MM.1S (cell line): ENCODE results near the gene CDH22.
A peak's percentile ranks its signal among the peaks of the same experiment; 100 is the strongest.

Source experiments
- DNase-seq: peaks from one replicate; pipeline ENCODE4 v3.0.0-alpha.2; 2015
- H2AFZ ChIP-seq: fragments of 300-600 bp; sonication (generic); 2 replicates; pipeline ENCODE4 v1.6.0; 2016; ENCODE audit warnings: antibody characterized with exemption, low read length
- H3F3A ChIP-seq: fragments of 300-600 bp; sonication (generic); 2 replicates; pipeline ENCODE4 v1.6.1; 2016; ENCODE audit warnings: mild to moderate bottlenecking, antibody characterized with exemption, low read length, moderate library complexity, mixed read lengths; ENCODE audit not compliant: insufficient read depth
- H3K27ac ChIP-seq: fragments of 300-600 bp; sonication (generic); 2 replicates; pipeline ENCODE4 v1.5.1; 2016; ENCODE audit warnings: mild to moderate bottlenecking, low read length
- H3K27me3 ChIP-seq: fragments of 300-600 bp; sonication (generic); replicated peaks from 2 replicates; pipeline ENCODE4 v1.6.0; 2016; ENCODE audit warnings: low read length; ENCODE audit not compliant: insufficient read depth
- H3K36me3 ChIP-seq: fragments of 300-600 bp; sonication (generic); replicated peaks from 2 replicates; pipeline ENCODE4 v1.6.1; 2016; ENCODE audit warnings: mild to moderate bottlenecking, low read length, mixed read lengths; ENCODE audit not compliant: insufficient read depth
- H3K4me1 ChIP-seq: fragments of 300-600 bp; sonication (generic); 2 replicates; pipeline ENCODE4 v1.6.1; 2016; ENCODE audit warnings: low read length, mixed read lengths
- H3K4me2 ChIP-seq: fragments of 300-600 bp; sonication (generic); 2 replicates; pipeline ENCODE4 v1.6.0; 2016; ENCODE audit warnings: low read depth, low read length
- H3K4me3 ChIP-seq: fragments of 300-600 bp; sonication (generic); 2 replicates; pipeline ENCODE4 v1.5.1; 2016; ENCODE audit warnings: low read length, mixed read lengths
- H3K79me2 ChIP-seq: fragments of 300-600 bp; sonication (generic); 2 replicates; pipeline ENCODE4 v1.6.1; 2016; ENCODE audit warnings: mixed run types, low read length, mixed read lengths
- H3K9ac ChIP-seq: fragments of 300-600 bp; sonication (generic); 2 replicates; pipeline ENCODE4 v1.6.1; 2016; ENCODE audit warnings: low read length, mixed read lengths
- H3K9me2 ChIP-seq: fragments of 300-600 bp; sonication (generic); replicated peaks from 2 replicates; pipeline ENCODE4 v1.6.1; 2016; ENCODE audit warnings: mild to moderate bottlenecking, low read length, mixed read lengths; ENCODE audit not compliant: insufficient read depth
- H3K9me3 ChIP-seq: fragments of 300-600 bp; sonication (generic); replicated peaks from 2 replicates; pipeline ENCODE4 v1.6.1; 2016; ENCODE audit warnings: mild to moderate bottlenecking, low read length, mixed read lengths; ENCODE audit not compliant: insufficient read depth
- H4K20me1 ChIP-seq: fragments of 300-600 bp; sonication (generic); 2 replicates; pipeline ENCODE4 v1.6.1; 2016; ENCODE audit warnings: mild to moderate bottlenecking, low read length, moderate library complexity, mixed read lengths; ENCODE audit not compliant: insufficient read depth
- EZH2 ChIP-seq: fragments of 300-600 bp; sonication (generic); optimal IDR thresholded peaks from 2 replicates; pipeline ENCODE3; 2017; ENCODE audit warnings: low read depth, mild to moderate bottlenecking, antibody characterized with exemption, low read length, mixed read lengths
- EZH2phosphoT487 ChIP-seq: fragments of 300-600 bp; sonication (generic); IDR thresholded peaks from 2 replicates; pipeline ENCODE4 v1.6.1; 2018; ENCODE audit warnings: antibody characterized with exemption, low read length
- TF ChIP-seq, protein P1 (sequence below): fragments of 300-600 bp; sonication (generic); IDR thresholded peaks from 2 replicates; pipeline ENCODE4 v1.5.1; 2016; ENCODE audit warnings: antibody characterized with exemption, low read length, mixed read lengths

Gene CDH22

DNA sequence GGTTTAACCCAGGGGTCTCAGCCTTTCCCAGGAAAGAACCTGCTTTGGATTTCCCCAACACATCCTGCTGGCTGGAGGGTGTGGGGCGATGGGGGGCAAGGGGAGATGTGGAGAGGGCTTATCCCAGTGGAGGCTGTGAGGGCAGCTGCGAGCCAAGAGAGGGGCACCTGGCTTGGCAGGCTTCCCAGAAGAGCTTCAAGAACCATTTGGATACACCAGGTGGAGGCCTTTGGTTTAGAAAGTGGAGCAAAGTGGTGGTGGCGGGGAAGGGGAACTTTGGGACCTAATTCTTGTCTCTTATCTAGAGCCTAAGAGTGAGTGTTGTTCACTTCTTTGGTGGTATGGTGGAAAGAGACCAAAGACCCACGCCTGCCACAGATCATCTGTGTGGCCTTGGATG, 177.8 kb downstream of the CDH22 start:
- H3K9ac ChIP-seq: no peak overlapping the region
- no peaks in the 10 kb centered on the region for H3F3A ChIP-seq
- TF ChIP-seq, protein P1, sequence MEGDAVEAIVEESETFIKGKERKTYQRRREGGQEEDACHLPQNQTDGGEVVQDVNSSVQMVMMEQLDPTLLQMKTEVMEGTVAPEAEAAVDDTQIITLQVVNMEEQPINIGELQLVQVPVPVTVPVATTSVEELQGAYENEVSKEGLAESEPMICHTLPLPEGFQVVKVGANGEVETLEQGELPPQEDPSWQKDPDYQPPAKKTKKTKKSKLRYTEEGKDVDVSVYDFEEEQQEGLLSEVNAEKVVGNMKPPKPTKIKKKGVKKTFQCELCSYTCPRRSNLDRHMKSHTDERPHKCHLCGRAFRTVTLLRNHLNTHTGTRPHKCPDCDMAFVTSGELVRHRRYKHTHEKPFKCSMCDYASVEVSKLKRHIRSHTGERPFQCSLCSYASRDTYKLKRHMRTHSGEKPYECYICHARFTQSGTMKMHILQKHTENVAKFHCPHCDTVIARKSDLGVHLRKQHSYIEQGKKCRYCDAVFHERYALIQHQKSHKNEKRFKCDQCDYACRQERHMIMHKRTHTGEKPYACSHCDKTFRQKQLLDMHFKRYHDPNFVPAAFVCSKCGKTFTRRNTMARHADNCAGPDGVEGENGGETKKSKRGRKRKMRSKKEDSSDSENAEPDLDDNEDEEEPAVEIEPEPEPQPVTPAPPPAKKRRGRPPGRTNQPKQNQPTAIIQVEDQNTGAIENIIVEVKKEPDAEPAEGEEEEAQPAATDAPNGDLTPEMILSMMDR: no peak
- no peak for TF ChIP-seq EZH2phosphoT487
- TF ChIP-seq EZH2: no peak
- H3K4me3 ChIP-seq: no peak overlapping the region
- no peaks in the 10 kb centered on the region for H4K20me1 ChIP-seq
- DNase-seq: no peak
- no peak overlapping the region for H2AFZ ChIP-seq
- no peaks in the 10 kb centered on the region for H3K79me2 ChIP-seq
- H3K9me2 ChIP-seq: no peaks in the 10 kb centered on the region
- no peaks in the 10 kb centered on the region for H3K4me1 ChIP-seq
- H3K4me2 ChIP-seq: no peak overlapping the region
- H3K27me3 ChIP-seq: peaks cover 32% of the 10 kb centered on the region
- H3K27ac ChIP-seq: no peak overlapping the region
- H3K36me3 ChIP-seq: no peaks in the 10 kb centered on the region
- no peaks in the 10 kb centered on the region for H3K9me3 ChIP-seq

DNA sequence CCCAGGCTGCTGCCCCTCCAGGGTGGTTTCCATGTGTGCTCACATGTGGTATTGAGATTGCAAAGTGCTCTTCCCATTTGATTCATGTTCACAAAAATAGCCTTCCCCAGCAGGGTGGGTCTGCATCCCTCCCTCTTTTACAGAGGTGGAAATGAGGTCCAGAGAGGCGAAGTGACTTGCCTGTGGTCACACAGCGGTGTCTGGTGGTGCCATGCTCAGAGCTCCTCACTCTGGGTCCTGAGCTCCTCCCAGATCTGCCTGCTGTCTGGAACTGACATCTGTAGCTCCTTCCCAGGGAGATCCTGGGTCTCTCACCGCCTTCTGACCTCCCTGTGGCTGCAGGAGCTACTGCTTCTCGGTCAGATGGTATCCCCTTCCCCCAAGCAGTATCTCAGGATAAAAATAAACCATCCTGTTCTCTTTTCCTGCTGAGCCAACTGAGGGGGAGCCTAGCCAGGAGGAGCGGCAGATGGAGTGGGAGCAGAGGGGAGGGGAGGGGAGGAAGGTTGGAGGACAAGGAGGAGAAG, 178.3 kb downstream of the CDH22 start:
- Histone ChIP-seq H3K9me3 (no peaks in the 10 kb centered on the region), H3F3A (no peaks in the 10 kb centered on the region), H3K4me3 (no peak overlapping the region), H3K9ac (no peak overlapping the region), H4K20me1 (no peaks in the 10 kb centered on the region), H3K9me2 (no peaks in the 10 kb centered on the region), H3K4me1 (no peaks in the 10 kb centered on the region), H3K79me2 (no peaks in the 10 kb centered on the region), H3K36me3 (no peaks in the 10 kb centered on the region), H3K4me2 (no peak overlapping the region), H2AFZ (no peak overlapping the region), H3K27ac (no peak overlapping the region), H3K27me3 (peaks cover 32% of the 10 kb centered on the region)
- TF ChIP-seq EZH2phosphoT487 (no peak), EZH2 (no peak)
- TF ChIP-seq, protein P1: no peak
- no peak for DNase-seq

DNA sequence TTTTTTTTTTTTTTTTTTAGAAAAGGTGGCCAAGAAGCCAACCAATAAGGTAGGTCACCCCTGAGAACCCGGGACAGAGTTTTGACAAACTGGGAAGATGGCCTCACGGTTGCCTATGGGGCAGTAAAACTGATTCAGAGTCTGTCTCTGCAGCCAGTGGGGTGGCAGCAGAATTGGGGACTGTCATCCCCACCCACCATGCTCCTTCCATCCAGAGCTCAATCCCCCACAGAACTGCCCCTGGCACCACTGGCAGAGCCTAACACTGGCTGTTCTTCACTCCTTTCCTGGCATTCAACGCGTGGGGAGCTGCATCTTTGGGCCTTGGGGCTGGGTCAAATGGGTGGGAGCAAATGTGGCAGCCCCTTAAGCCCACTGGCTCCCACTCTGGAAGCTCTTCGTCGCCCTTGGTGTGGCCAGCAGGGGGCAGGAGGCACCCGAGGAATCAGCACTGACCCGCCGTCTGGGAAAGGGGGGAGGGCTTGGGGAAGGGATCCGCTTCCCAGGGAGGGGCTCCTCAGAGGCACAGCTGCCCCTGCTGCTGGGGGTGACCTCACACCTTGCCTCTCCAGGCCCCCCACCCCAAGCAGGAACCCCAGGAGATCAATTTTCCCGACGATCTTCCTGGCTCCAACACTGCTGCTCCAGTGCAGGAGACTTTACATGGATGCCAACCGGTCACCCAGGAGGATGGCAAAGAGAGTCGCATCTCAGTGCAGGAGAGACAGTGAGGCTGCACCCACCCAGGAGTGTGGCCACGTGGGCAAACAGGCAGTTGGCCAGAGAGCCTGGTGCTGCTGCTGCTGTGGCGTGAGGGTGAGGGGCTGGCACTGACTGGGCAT, 179.8 kb downstream of the CDH22 start:
- Histone ChIP-seq H3K9me2 (no peaks in the 10 kb centered on the region), H3K27me3 (peaks cover 32% of the 10 kb centered on the region), H3K36me3 (no peaks in the 10 kb centered on the region), H2AFZ (no peak overlapping the region), H4K20me1 (no peaks in the 10 kb centered on the region), H3K9ac (no peak overlapping the region), H3F3A (no peaks in the 10 kb centered on the region), H3K27ac (no peak overlapping the region), H3K4me3 (no peak overlapping the region), H3K4me2 (no peak overlapping the region), H3K9me3 (no peaks in the 10 kb centered on the region), H3K79me2 (no peaks in the 10 kb centered on the region), H3K4me1 (no peaks in the 10 kb centered on the region)
- DNase-seq: no peak
- TF ChIP-seq, protein P1: peak; percentile 48
- TF ChIP-seq EZH2phosphoT487: no peak
